Gastroesophageal sphincter (tissue), 3 donors: Measurements from ENCODE around the gene ERBB4.

Source experiments
- CTCF ChIP-seq, 4 experiments: fragments of 200-600 bp in 2 of 4; fragments of 450-650 bp in 2 of 4; sonication (generic) in 1 of 4; IDR thresholded peaks; one replicate each; pipeline ENCODE4 v1.5.1; 2017 to 2019; ENCODE audit warnings: antibody characterized with exemption in 4 of 4, mild to moderate bottlenecking in 2 of 4, moderate library complexity in 2 of 4
- EP300 ChIP-seq: sonication (generic); formaldehyde crosslinking; IDR thresholded peaks from one replicate; pipeline ENCODE4 v1.6.1; 2017; ENCODE audit warnings: antibody characterized with exemption, mild to moderate bottlenecking

- TF ChIP-seq EP300 = no peak
- TF ChIP-seq CTCF (IDR thresholded peaks at IDR 0.05) = no peak
Measured at GRCh38 chr2:212276813-212277212, 261.8 kb downstream of the ERBB4 start.
